HCT116 (cell line): ENCODE measurements around the gene SMCO4. TPM values are rescaled to one million over a fixed set of nuclear protein-coding genes. Genes with fewer than 3 reads are reported as not detected.

Experiments
- ATAC-seq: fragments of 200-7000 bp; cut with Tn5 transposase; 2 replicates; pipeline ENCODE4 v1.9.1; 2020; ENCODE audit warnings: mild to moderate bottlenecking, moderate library complexity
- BruUV-seq: library from RNA; stranded (reverse); fragments of 400-500 nt; replicated peaks from 2 replicates; lab custom pipeline; 2021; lab: Mats Ljungman, UMichigan
- CTCF ChIA-PET: fragments of 300-600 bp; sonication (Branson Sonifier 250); formaldehyde crosslinking; loops from one replicate; lab custom pipeline; 2021; ENCODE audit warnings: antibody characterized with exemption; lab: Charles Lee
- POLR2A ChIA-PET: fragments of 300-600, 350-600 bp; sonication (Branson Sonifier 250); formaldehyde crosslinking; loops from one replicate; lab custom pipeline; 2021; ENCODE audit warnings: antibody characterized with exemption; lab: Charles Lee
- RAD21 ChIA-PET, 2 experiments: fragments of 300-600 bp; sonication (Branson Sonifier 250); formaldehyde crosslinking; loops; one replicate each; lab custom pipeline; 2023; ENCODE audit warnings: low total read pairs in 2 of 2; ENCODE audit not compliant: uncharacterized antibody in 2 of 2, unreplicated experiment in 2 of 2, low non-redundant PET in 1 of 2; lab: Charles Lee
- DNase-seq: peaks from one replicate; pipeline ENCODE4 v3.0.0-alpha.2; 2010; ENCODE audit warnings: low read depth, low spot score
- H2AFZ ChIP-seq: fragments of 200-600 bp; shearing (Covaris generic), sonication (generic); 2 replicates; pipeline ENCODE4 v1.6.1; 2017; ENCODE audit warnings: low read depth, mixed run types, mixed read lengths, antibody characterized with exemption, low read length; ENCODE audit not compliant: poor library complexity, severe bottlenecking
- H3K27ac ChIP-seq: 2 replicates; pipeline ENCODE4 v1.5.1; 2012; ENCODE audit warnings: low read depth, low read length
- H3K27me3 ChIP-seq: fragments of 200-600 bp; sonication (generic); 2 replicates; pipeline ENCODE4 v1.6.1; 2016; ENCODE audit warnings: mixed run types, low read length, mixed read lengths; ENCODE audit not compliant: insufficient read depth
- H3K36me3 ChIP-seq, 2 experiments: fragments of 200-500 bp in 1 of 2; fragments of 200-600 bp in 1 of 2; sonication (Bioruptor generic) in 1 of 2; sonication (generic) in 1 of 2; 2 replicates each; pipeline versions ENCODE4 v1.5.1 to v1.6.1; 2014 to 2016; ENCODE audit warnings: low read length in 2 of 2, inconsistent platforms in 1 of 2, mixed read lengths in 1 of 2, mixed run types in 1 of 2; ENCODE audit not compliant: insufficient read depth in 2 of 2, control insufficient read depth in 1 of 2
- H3K4me1 ChIP-seq, 2 experiments: fragments of 200-600 bp in 1 of 2; sonication (generic) in 1 of 2; 2 replicates each; pipeline versions ENCODE4 v1.5.1 to v1.6.1; 2012 to 2017; ENCODE audit warnings: low read length in 2 of 2, inconsistent platforms in 1 of 2, mild to moderate bottlenecking in 1 of 2, mixed read lengths in 1 of 2, mixed run types in 1 of 2, moderate library complexity in 1 of 2; ENCODE audit not compliant: insufficient read depth in 2 of 2, control insufficient read depth in 1 of 2
- H3K4me2 ChIP-seq: fragments of 200-600 bp; sonication (generic); 2 replicates; pipeline ENCODE4 v1.6.1; 2017; ENCODE audit warnings: mixed run types, low read length, mixed read lengths
- H3K4me3 ChIP-seq, 2 experiments: fragments of 200-600 bp in 1 of 2; sonication (generic) in 1 of 2; replicated peaks in 1 of 2; 2 replicates each; pipeline ENCODE4 v1.5.1; 2011 to 2016; ENCODE audit warnings: low read length in 2 of 2, control low read depth in 1 of 2, low read depth in 1 of 2, mild to moderate bottlenecking in 1 of 2, mixed read lengths in 1 of 2, mixed run types in 1 of 2
- H3K79me2 ChIP-seq: fragments of 200-600 bp; sonication (generic); 2 replicates; pipeline ENCODE4 v1.6.1; 2017; ENCODE audit warnings: mild to moderate bottlenecking, mixed run types, low read length, moderate library complexity, mixed read lengths; ENCODE audit not compliant: insufficient read depth
- H3K9ac ChIP-seq: fragments of 200-600 bp; sonication (generic); 2 replicates; pipeline ENCODE4 v1.6.1; 2016; ENCODE audit warnings: low read length, mixed read lengths
- H3K9me2 ChIP-seq: fragments of 200-600 bp; sonication (generic), shearing (Covaris generic); 2 replicates; pipeline ENCODE4 v1.6.1; 2017; ENCODE audit warnings: mixed run types, mild to moderate bottlenecking, moderate library complexity; ENCODE audit not compliant: insufficient read depth
- H3K9me3 ChIP-seq, 2 experiments: fragments of 200-500 bp in 1 of 2; fragments of 200-600 bp in 1 of 2; sonication (Bioruptor generic) in 1 of 2; sonication (generic) in 1 of 2; 2 replicates each; pipeline ENCODE4 v1.6.1; 2014 to 2017; ENCODE audit warnings: low read length in 2 of 2, mixed read lengths in 2 of 2, inconsistent platforms in 1 of 2, low read depth in 1 of 2, mild to moderate bottlenecking in 1 of 2, mixed run types in 1 of 2, moderate library complexity in 1 of 2; ENCODE audit not compliant: control insufficient read depth in 1 of 2, insufficient read depth in 1 of 2
- H4K20me1 ChIP-seq: fragments of 200-600 bp; sonication (generic), shearing (Covaris generic); 2 replicates; pipeline ENCODE4 v1.6.1; 2017; ENCODE audit warnings: mixed run types, mild to moderate bottlenecking, moderate library complexity; ENCODE audit not compliant: insufficient read depth
- CEBPB ChIP-seq: IDR thresholded peaks from 2 replicates; pipeline ENCODE4 v1.6.1; 2012; ENCODE audit warnings: low read depth
- EGR1 ChIP-seq: IDR thresholded peaks from 2 replicates; pipeline ENCODE4 v1.6.1; 2012; ENCODE audit warnings: low read depth
- ELF1 ChIP-seq: IDR thresholded peaks from 2 replicates; pipeline ENCODE4 v1.6.1; 2012; ENCODE audit warnings: low read depth, borderline replicate concordance
- EZH2 ChIP-seq: fragments of 200-600 bp; sonication (generic); IDR thresholded peaks from 2 replicates; pipeline ENCODE4 v1.6.1; 2017; ENCODE audit warnings: antibody characterized with exemption, mixed run types
- EZH2phosphoT487 ChIP-seq: fragments of 200-600 bp; IDR thresholded peaks from 2 replicates; pipeline ENCODE4 v1.6.1; 2018; ENCODE audit warnings: antibody characterized with exemption, borderline replicate concordance
- JUND ChIP-seq: IDR thresholded peaks from 2 replicates; pipeline ENCODE4 v1.6.1; 2012
- POLR2AphosphoS5 ChIP-seq: IDR thresholded peaks from 2 replicates; pipeline ENCODE4 v1.6.1; 2011; ENCODE audit warnings: mild to moderate bottlenecking, low read depth, low read length, moderate library complexity
- RAD21 ChIP-seq: IDR thresholded peaks from 2 replicates; pipeline ENCODE4 v1.6.1; 2012; ENCODE audit warnings: low read depth, mild to moderate bottlenecking
- SIN3A ChIP-seq: IDR thresholded peaks from 2 replicates; pipeline ENCODE4 v1.6.1; 2012; ENCODE audit warnings: low read depth
- TCF7L2 ChIP-seq: IDR thresholded peaks from 2 replicates; pipeline ENCODE4 v1.7.0; 2011; ENCODE audit warnings: borderline replicate concordance, inconsistent platforms; ENCODE audit not compliant: insufficient read depth, insufficient read length; ENCODE audit errors: extremely low read depth
- YY1 ChIP-seq: IDR thresholded peaks from 2 replicates; pipeline ENCODE4 v1.6.1; 2011; ENCODE audit warnings: low read length, low read depth, moderate library complexity, mild to moderate bottlenecking; ENCODE audit not compliant: insufficient replicate concordance; ENCODE audit errors: extremely low read depth
- ZFX ChIP-seq: fragments of 450-650 bp; IDR thresholded peaks from 2 replicates; pipeline ENCODE4 v1.6.1; 2017
- intact Hi-C: fragments of 100-400 bp; cut with micrococcal nuclease; formaldehyde crosslinking; loops from 2 replicates; pipeline ENCODE4 v1.10.0; 2022
- total RNA-seq: library from RNA; stranded (reverse); gene quantifications from one replicate; pipeline ENCODE4 v1.2.1, GENCODE V29; 2021; ENCODE audit not compliant: unreplicated experiment
- TF ChIP-seq, protein P1 (sequence below): IDR thresholded peaks from 2 replicates; pipeline ENCODE4 v1.6.1; 2011; ENCODE audit warnings: mild to moderate bottlenecking, low read length, moderate library complexity; ENCODE audit not compliant: insufficient replicate concordance; ENCODE audit errors: extremely low read depth
- TF ChIP-seq, protein P2 (sequence below): IDR thresholded peaks from 2 replicates; pipeline ENCODE4 v1.6.1; 2012
- TF ChIP-seq, protein P3 (sequence below), 3 experiments: fragments of 200-600 bp in 1 of 3; sonication (generic) in 1 of 3; IDR thresholded peaks in 2 of 3; conservative IDR thresholded peaks in 1 of 3; 2 replicates each; pipeline ENCODE4 v1.5.1; 2012 to 2017; ENCODE audit warnings: low read depth in 2 of 3, low read length in 2 of 3, antibody characterized with exemption in 1 of 3, borderline replicate concordance in 1 of 3, control low read depth in 1 of 3, mild to moderate bottlenecking in 1 of 3, mixed read lengths in 1 of 3, mixed run types in 1 of 3, moderate library complexity in 1 of 3; ENCODE audit not compliant: insufficient read depth in 1 of 3
- TF ChIP-seq, protein P4 (sequence below): IDR thresholded peaks from 2 replicates; pipeline ENCODE4 v1.6.1; 2012; ENCODE audit warnings: low read depth

The SMCO4 gene
- total RNA-seq, 1 experiment from 2014 or later = 23.1 TPM

DNA sequence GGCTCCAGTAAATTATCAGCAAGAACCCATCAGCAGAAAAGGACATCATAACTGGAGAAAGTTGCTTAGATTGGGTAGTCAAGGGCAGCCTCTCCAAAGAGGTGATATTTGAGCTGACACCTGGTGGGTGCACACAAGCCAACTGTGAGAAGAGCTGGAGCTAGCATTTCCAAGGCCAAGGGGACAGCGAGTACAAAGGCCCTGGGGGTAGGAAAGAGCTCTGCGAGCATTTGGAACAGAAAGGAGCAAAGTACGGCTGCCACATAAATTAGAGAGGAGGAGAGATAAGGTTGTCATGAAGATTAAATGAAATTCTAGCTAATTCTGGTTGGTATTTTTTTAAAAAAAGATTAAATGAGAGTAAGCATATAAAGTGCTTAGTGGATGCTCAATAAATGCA is 21.7 kb upstream of the SMCO4 start (continued):
- TF ChIP-seq TCF7L2 (no peak), JUND (no peak), ELF1 (no peak)
- TF ChIP-seq, protein P1, sequence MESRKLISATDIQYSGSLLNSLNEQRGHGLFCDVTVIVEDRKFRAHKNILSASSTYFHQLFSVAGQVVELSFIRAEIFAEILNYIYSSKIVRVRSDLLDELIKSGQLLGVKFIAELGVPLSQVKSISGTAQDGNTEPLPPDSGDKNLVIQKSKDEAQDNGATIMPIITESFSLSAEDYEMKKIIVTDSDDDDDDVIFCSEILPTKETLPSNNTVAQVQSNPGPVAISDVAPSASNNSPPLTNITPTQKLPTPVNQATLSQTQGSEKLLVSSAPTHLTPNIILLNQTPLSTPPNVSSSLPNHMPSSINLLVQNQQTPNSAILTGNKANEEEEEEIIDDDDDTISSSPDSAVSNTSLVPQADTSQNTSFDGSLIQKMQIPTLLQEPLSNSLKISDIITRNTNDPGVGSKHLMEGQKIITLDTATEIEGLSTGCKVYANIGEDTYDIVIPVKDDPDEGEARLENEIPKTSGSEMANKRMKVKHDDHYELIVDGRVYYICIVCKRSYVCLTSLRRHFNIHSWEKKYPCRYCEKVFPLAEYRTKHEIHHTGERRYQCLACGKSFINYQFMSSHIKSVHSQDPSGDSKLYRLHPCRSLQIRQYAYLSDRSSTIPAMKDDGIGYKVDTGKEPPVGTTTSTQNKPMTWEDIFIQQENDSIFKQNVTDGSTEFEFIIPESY = no peak

DNA sequence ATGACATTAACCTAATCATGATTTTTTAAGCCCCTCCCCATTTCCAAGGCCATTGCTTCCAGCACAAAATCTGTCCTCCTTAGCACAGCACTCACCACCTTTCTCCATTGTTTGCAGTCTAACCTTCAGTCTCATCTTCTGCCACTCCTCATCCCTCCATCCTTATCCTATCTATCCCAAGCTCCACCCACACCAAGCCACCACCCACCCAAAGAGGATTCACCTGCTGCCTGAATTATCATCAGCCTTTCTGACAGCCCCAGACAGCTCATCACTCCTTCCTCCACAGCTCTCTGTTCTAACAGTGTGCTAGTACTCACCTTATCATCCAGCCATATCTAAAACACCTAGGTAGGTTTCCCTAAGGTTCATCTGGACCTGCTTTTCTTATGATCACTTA is 20.7 kb upstream of the SMCO4 start:
- Histone ChIP-seq H3K27ac (no peak overlapping the region), H3K9me2 (no peaks in the 10 kb centered on the region), H3K9ac (no peak overlapping the region), H3K36me3 (no peaks in the 10 kb centered on the region), H3K4me3 (no peak overlapping the region), H3K79me2 (no peaks in the 10 kb centered on the region), H3K4me2 (no peak overlapping the region), H3K27me3 (no peaks in the 10 kb centered on the region), H3K9me3 (no peaks in the 10 kb centered on the region), H4K20me1 (no peaks in the 10 kb centered on the region), H2AFZ (no peak overlapping the region), H3K4me1 (no peaks in the 10 kb centered on the region)
- POLR2A ChIA-PET = no interaction called here
- DNase-seq = no peak
- intact Hi-C loops = no loop called here
- no peak for ATAC-seq
- RAD21 ChIA-PET = no interaction called here
- CTCF ChIA-PET = no interaction called here
- BruUV-seq = no TSS peak
- no peak for TF ChIP-seq POLR2AphosphoS5
- TF ChIP-seq, protein P2, sequence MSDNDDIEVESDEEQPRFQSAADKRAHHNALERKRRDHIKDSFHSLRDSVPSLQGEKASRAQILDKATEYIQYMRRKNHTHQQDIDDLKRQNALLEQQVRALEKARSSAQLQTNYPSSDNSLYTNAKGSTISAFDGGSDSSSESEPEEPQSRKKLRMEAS = no peak
- no peak for TF ChIP-seq ELF1
- TF ChIP-seq CEBPB = no peak
- TF ChIP-seq RAD21 = no peak
- no peak for TF ChIP-seq SIN3A
- TF ChIP-seq EZH2phosphoT487 = no peak
- TF ChIP-seq, protein P3, sequence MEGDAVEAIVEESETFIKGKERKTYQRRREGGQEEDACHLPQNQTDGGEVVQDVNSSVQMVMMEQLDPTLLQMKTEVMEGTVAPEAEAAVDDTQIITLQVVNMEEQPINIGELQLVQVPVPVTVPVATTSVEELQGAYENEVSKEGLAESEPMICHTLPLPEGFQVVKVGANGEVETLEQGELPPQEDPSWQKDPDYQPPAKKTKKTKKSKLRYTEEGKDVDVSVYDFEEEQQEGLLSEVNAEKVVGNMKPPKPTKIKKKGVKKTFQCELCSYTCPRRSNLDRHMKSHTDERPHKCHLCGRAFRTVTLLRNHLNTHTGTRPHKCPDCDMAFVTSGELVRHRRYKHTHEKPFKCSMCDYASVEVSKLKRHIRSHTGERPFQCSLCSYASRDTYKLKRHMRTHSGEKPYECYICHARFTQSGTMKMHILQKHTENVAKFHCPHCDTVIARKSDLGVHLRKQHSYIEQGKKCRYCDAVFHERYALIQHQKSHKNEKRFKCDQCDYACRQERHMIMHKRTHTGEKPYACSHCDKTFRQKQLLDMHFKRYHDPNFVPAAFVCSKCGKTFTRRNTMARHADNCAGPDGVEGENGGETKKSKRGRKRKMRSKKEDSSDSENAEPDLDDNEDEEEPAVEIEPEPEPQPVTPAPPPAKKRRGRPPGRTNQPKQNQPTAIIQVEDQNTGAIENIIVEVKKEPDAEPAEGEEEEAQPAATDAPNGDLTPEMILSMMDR (IDR thresholded peaks at IDR 0.05 in 2 of 3, conservative IDR thresholded peaks at IDR 0.05 in 1 of 3; ENCODE audit: borderline replicate concordance in 1 of 3, insufficient read depth in 1 of 3, low read depth in 2 of 3, low read length in 2 of 3) = no peak
- TF ChIP-seq, protein P1 = no peak
- TF ChIP-seq EZH2 = no peak
- TF ChIP-seq, protein P4, sequence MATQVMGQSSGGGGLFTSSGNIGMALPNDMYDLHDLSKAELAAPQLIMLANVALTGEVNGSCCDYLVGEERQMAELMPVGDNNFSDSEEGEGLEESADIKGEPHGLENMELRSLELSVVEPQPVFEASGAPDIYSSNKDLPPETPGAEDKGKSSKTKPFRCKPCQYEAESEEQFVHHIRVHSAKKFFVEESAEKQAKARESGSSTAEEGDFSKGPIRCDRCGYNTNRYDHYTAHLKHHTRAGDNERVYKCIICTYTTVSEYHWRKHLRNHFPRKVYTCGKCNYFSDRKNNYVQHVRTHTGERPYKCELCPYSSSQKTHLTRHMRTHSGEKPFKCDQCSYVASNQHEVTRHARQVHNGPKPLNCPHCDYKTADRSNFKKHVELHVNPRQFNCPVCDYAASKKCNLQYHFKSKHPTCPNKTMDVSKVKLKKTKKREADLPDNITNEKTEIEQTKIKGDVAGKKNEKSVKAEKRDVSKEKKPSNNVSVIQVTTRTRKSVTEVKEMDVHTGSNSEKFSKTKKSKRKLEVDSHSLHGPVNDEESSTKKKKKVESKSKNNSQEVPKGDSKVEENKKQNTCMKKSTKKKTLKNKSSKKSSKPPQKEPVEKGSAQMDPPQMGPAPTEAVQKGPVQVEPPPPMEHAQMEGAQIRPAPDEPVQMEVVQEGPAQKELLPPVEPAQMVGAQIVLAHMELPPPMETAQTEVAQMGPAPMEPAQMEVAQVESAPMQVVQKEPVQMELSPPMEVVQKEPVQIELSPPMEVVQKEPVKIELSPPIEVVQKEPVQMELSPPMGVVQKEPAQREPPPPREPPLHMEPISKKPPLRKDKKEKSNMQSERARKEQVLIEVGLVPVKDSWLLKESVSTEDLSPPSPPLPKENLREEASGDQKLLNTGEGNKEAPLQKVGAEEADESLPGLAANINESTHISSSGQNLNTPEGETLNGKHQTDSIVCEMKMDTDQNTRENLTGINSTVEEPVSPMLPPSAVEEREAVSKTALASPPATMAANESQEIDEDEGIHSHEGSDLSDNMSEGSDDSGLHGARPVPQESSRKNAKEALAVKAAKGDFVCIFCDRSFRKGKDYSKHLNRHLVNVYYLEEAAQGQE = no peak
- TF ChIP-seq YY1 = no peak
- no peak for TF ChIP-seq EGR1
- no peak for TF ChIP-seq ZFX
